Measurements from ENCODE around the gene SPOCD1. TPM values are rescaled to one million over a fixed set of nuclear protein-coding genes. Genes with fewer than 3 reads are reported as not detected.

The SPOCD1 gene
- total RNA-seq, 1 experiment from 2014 or later: 0.54 TPM

DNA sequence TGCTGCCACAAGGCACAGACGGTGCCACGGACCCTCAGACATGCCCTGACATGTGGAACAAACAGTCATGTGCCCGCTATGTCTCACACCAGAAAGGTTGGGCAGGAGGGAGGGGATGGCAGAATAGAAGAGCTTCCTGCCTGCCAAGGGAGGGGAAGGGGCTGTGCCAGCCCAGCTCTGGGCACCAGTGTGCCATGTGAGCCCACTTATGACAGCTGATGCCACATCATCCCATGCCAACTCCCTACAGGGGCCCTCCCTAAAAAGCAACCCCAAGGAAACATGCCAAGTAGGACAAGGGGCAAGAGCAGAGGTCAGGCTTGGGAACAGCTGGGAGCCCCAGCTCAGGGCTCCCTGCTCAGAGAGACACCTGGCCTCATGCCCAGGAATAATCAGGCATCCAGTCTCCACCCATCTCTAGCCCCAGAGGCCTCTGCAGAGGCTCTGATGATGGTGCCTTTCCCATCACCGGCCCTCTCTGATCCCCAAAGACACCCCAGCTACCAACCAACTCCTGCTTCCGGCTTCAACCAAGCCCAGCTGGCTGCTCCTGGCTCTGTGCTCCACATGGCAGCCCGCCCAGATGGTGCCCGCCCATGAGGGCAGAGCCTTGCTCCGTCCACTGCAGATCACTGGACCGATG, 62.0 kb downstream of the SPOCD1 start:
- DNase-seq (ENCODE audit: low read depth, low spot score): no peak
- CTCF ChIA-PET: interaction anchor here (0.8 kb wide), 1 partner anchor 35 kb away, joined by 5 read pairs; no protein-coding TSS in a partner anchor

GRCh38 chr1:31752952-31753475, 62.8 kb downstream of the SPOCD1 start:
- POLR2A ChIA-PET: no interaction called here
- intact Hi-C loops (cut with micrococcal nuclease; ENCODE audit: unreplicated experiment): no loop called here
- peaks cover 30% of the 10 kb centered on the region for H3K4me1 ChIP-seq (ENCODE audit: control insufficient read depth, insufficient read depth, low read length)
- BruUV-seq (replicated peaks): no TSS peak
- H3K27ac ChIP-seq (ENCODE audit: low read length): no peak overlapping the region
- H3K4me3 ChIP-seq (ENCODE audit: low read depth in 2 of 2, low read length in 2 of 2): no peak overlapping the region
- in situ Hi-C loops (cut with HindIII; ENCODE audit: low pct_unique_long_range_greater_than_20kb, low sequenced_read_pairs): no loop called here
- H3K27me3 ChIP-seq (ENCODE audit: control insufficient read depth, insufficient read depth, low read length): no peaks in the 10 kb centered on the region
- TF ChIP-seq CTCF (IDR thresholded peaks at IDR 0.05): no peak
- TF ChIP-seq, protein P1, sequence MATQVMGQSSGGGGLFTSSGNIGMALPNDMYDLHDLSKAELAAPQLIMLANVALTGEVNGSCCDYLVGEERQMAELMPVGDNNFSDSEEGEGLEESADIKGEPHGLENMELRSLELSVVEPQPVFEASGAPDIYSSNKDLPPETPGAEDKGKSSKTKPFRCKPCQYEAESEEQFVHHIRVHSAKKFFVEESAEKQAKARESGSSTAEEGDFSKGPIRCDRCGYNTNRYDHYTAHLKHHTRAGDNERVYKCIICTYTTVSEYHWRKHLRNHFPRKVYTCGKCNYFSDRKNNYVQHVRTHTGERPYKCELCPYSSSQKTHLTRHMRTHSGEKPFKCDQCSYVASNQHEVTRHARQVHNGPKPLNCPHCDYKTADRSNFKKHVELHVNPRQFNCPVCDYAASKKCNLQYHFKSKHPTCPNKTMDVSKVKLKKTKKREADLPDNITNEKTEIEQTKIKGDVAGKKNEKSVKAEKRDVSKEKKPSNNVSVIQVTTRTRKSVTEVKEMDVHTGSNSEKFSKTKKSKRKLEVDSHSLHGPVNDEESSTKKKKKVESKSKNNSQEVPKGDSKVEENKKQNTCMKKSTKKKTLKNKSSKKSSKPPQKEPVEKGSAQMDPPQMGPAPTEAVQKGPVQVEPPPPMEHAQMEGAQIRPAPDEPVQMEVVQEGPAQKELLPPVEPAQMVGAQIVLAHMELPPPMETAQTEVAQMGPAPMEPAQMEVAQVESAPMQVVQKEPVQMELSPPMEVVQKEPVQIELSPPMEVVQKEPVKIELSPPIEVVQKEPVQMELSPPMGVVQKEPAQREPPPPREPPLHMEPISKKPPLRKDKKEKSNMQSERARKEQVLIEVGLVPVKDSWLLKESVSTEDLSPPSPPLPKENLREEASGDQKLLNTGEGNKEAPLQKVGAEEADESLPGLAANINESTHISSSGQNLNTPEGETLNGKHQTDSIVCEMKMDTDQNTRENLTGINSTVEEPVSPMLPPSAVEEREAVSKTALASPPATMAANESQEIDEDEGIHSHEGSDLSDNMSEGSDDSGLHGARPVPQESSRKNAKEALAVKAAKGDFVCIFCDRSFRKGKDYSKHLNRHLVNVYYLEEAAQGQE (IDR thresholded peaks at IDR 0.05; ENCODE audit: insufficient read depth in 1 of 2, low read depth in 2 of 2, low read length in 1 of 2): no peak
- TF ChIP-seq POLR2AphosphoS5 (IDR thresholded peaks at IDR 0.05; ENCODE audit: low read depth, low read length): no peak
- TF ChIP-seq SIN3A (IDR thresholded peaks at IDR 0.05; ENCODE audit: borderline replicate concordance, insufficient read depth, low read depth, low read length): no peak
- no peak for TF ChIP-seq TCF7L2 (IDR thresholded peaks at IDR 0.05; ENCODE audit: low read depth, low read length)
- ATAC-seq (no peak), DNase-seq (ENCODE audit: low read depth, low spot score) (no peak)
- no peaks in the 10 kb centered on the region for H3K36me3 ChIP-seq (ENCODE audit: control insufficient read depth, insufficient read depth, low read length)
- CTCF ChIA-PET: no interaction called here
- no peaks in the 10 kb centered on the region for H3K9me3 ChIP-seq (ENCODE audit: control insufficient read depth, insufficient read depth, low read depth, low read length)

More for the DNA sequence above, 62.0 kb downstream of the SPOCD1 start:
- no peak for ATAC-seq
- in situ Hi-C loops (cut with HindIII; ENCODE audit: low pct_unique_long_range_greater_than_20kb, low sequenced_read_pairs) (no loop called here), intact Hi-C loops (cut with micrococcal nuclease; ENCODE audit: unreplicated experiment) (no loop called here)
- no peak overlapping the region for H3K4me3 ChIP-seq (ENCODE audit: low read depth in 2 of 2, low read length in 2 of 2)
- no peaks in the 10 kb centered on the region for H3K9me3 ChIP-seq (ENCODE audit: control insufficient read depth, insufficient read depth, low read depth, low read length)
- H3K36me3 ChIP-seq (ENCODE audit: control insufficient read depth, insufficient read depth, low read length): no peaks in the 10 kb centered on the region
- peaks cover 24% of the 10 kb centered on the region for H3K4me1 ChIP-seq (ENCODE audit: control insufficient read depth, insufficient read depth, low read length)
- H3K27ac ChIP-seq (ENCODE audit: low read length): no peak overlapping the region
- no peaks in the 10 kb centered on the region for H3K27me3 ChIP-seq (ENCODE audit: control insufficient read depth, insufficient read depth, low read length)
- TF ChIP-seq SIN3A (IDR thresholded peaks at IDR 0.05; ENCODE audit: borderline replicate concordance, insufficient read depth, low read depth, low read length): no peak
- no peak for TF ChIP-seq POLR2AphosphoS5 (IDR thresholded peaks at IDR 0.05; ENCODE audit: low read depth, low read length)
- TF ChIP-seq TCF7L2 (IDR thresholded peaks at IDR 0.05; ENCODE audit: low read depth, low read length): no peak
- TF ChIP-seq, protein P1 (IDR thresholded peaks at IDR 0.05; ENCODE audit: insufficient read depth in 1 of 2, low read depth in 2 of 2, low read length in 1 of 2): no peak
- BruUV-seq (replicated peaks): no TSS peak
- POLR2A ChIA-PET: interaction anchor here (0.5 to 0.7 kb wide), 3 partner anchors 52 to 427 kb away, joined by 3 to 8 read pairs (median 6); no protein-coding TSS in a partner anchor

Data from Panc1 (cell line).